Measurements from ENCODE around the gene NOL4L. TPM values are rescaled to one million over a fixed set of nuclear protein-coding genes. Genes with fewer than 3 reads are reported as not detected.
"Not testable (repeated sequence)": the region's sequence is repeated elsewhere in the genome, so short reads cannot be mapped to it uniquely, and the experiment has no call there.

NOL4L gene
- total RNA-seq, 1 donor from 2014 or later, result 30.5 TPM

DNA sequence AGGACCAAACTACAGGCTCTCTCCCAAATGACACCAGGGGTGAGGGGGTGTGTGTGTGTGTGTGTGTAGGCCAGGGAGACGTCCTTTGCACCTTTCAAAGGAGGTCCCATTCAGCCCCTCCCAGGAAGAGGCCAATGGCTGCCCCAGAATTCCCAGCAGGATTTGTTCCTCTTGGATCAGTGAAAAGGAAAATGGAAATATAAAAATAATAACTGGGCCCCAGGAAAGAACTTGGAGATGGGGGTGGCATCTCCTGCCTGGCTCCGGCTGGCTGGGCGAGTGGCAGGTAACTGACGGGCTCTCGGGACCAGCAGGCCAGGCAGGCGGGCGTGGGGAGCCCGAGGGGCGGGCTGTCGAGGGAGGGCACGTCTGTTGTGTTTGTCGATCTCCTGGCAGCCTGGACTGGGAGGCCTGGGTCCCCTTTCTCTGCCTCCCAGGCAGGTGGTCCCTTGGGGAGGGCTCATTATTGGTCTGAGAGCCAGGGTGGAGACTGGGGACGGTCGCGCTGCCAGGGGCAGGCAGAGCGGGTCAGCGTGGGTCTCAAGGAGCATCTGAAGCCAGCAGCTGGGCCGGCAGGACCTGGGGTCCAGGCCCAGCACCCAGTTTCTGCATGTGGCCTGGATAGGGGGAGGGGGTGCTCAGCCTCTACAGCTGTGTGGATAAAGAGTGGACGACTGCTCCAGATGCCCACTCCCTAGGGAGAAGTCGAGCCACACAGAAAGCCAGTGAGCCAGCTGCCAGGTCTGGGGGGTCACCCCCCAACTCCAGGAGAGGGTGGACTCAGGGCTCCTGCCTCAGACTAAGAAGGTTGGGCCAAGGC, 3.1 kb downstream of the NOL4L start:
- Mint-ChIP-seq H3K4me1 (ENCODE audit: unreplicated experiment) (peaks cover 29% of the 10 kb centered on the region), H3K27me3 (ENCODE audit: unreplicated experiment) (peaks cover 3% of the 10 kb centered on the region), H3K9me3 (ENCODE audit: unreplicated experiment) (no peaks in the 10 kb centered on the region), H3K27ac (ENCODE audit: unreplicated experiment) (peak overlapping the region; percentile 60), H3K4me3 (ENCODE audit: unreplicated experiment) (peak overlapping the region; percentile 57), H3K36me3 (ENCODE audit: unreplicated experiment) (no peaks in the 10 kb centered on the region)
- TF ChIP-seq CTCF (IDR thresholded peaks at IDR 0.05), result no peak
- DNase-seq (ENCODE audit: extremely low spot score, unreplicated experiment), result no peak

DNA sequence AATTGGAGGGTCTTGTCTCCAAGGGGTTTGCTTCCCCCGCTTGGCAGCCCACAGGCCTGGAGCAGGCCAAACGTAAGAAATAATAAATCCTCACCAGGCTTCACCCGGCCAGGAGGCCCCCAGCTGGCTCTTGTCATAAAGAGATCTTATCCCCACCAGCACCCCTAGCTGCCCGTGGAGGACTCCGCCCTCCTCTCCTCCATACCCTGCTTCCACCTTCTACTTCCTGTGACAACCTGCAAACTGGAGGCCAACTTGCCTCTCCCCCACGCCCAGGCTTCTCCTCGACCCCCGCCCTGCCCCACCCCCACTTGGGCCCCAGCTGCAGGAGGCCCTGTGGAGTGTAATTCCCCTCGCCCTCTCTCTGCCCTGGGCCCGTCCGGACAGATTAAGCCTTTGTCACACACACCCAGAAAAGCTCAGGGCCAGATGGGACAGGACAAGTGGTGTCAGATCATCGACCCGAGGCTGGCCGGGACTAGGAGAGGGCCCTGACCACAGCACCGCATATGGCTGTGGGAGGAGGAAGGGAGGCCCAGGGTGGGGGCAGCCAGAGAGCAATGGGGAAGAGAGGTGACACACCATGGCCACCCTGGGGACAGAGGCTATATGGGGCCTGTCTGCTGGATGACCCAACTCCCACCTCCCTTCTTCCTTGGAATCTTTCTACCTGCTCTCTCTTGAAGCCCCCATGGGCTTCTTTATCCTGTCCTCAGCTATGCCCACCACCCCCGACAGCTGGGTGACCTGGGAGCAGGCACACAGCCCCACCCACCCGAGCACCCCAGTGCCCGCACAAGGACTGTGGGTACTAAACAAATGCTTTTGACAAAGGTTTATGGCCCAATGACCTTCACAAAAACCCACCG, 3.9 kb downstream of the NOL4L start:
- TF ChIP-seq CTCF (IDR thresholded peaks at IDR 0.05), result no peak
- Mint-ChIP-seq H3K4me1 (ENCODE audit: unreplicated experiment) (peaks cover 27% of the 10 kb centered on the region), H3K27me3 (ENCODE audit: unreplicated experiment) (peaks cover 3% of the 10 kb centered on the region), H3K9me3 (ENCODE audit: unreplicated experiment) (no peaks in the 10 kb centered on the region), H3K4me3 (ENCODE audit: unreplicated experiment) (peak overlapping the region; percentile 57), H3K36me3 (ENCODE audit: unreplicated experiment) (no peaks in the 10 kb centered on the region), H3K27ac (ENCODE audit: unreplicated experiment) (no peak overlapping the region)
- DNase-seq (ENCODE audit: extremely low spot score, unreplicated experiment), result no peak

- Mint-ChIP-seq H3K9me3 (ENCODE audit: unreplicated experiment) (no peaks in the 10 kb centered on the region), H3K27me3 (ENCODE audit: unreplicated experiment) (no peaks in the 10 kb centered on the region), H3K27ac (ENCODE audit: unreplicated experiment) (no peak overlapping the region), H3K36me3 (ENCODE audit: unreplicated experiment) (no peaks in the 10 kb centered on the region), H3K4me3 (ENCODE audit: unreplicated experiment) (no peak overlapping the region), H3K4me1 (ENCODE audit: unreplicated experiment) (peaks cover 21% of the 10 kb centered on the region)
- no peak for TF ChIP-seq CTCF (IDR thresholded peaks at IDR 0.05)
- DNase-seq (ENCODE audit: extremely low spot score, unreplicated experiment), result no peak
Measured at GRCh38 chr20:32580219-32580969, 4.7 kb downstream of the NOL4L start.

DNA sequence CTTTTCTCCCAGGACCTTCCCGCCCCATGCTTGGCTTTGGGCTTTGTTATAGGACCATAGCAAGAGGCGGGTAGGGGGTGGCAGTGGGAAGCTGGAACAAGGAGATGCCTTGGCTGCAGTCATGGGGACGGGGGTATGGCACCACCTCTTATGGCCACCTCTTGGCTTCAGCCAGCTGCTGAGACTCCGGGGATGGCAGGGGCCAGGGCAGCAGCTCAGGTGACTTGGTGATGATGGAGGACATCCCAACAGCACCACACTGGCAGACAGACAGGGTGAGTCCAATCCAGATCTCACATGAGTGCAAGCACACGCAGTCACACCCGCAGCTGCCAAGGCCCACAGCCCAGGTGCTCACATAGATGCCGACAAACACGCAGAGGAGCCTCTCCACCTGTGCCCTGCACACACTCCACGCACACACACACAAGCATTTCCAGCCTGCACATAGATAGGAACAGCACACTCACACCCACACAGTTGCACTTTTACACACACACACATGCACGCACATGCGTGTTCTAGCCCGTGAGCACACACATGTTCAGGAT, 6.2 kb downstream of the NOL4L start:
- Mint-ChIP-seq H3K9me3 (ENCODE audit: unreplicated experiment) (no peaks in the 10 kb centered on the region), H3K27ac (ENCODE audit: unreplicated experiment) (no peak overlapping the region), H3K4me3 (ENCODE audit: unreplicated experiment) (no peak overlapping the region), H3K36me3 (ENCODE audit: unreplicated experiment) (no peaks in the 10 kb centered on the region), H3K4me1 (ENCODE audit: unreplicated experiment) (peaks cover 21% of the 10 kb centered on the region), H3K27me3 (ENCODE audit: unreplicated experiment) (no peaks in the 10 kb centered on the region)
- DNase-seq (ENCODE audit: extremely low spot score, unreplicated experiment), result no peak
- TF ChIP-seq CTCF (IDR thresholded peaks at IDR 0.05), result no peak

GRCh38 chr20:32578062-32578461, 7.1 kb downstream of the NOL4L start:
- not testable (repeated sequence) for H3K4me3 Mint-ChIP-seq (ENCODE audit: unreplicated experiment); H3K27me3 Mint-ChIP-seq (ENCODE audit: unreplicated experiment); H3K36me3 Mint-ChIP-seq (ENCODE audit: unreplicated experiment); H3K9me3 Mint-ChIP-seq (ENCODE audit: unreplicated experiment); H3K27ac Mint-ChIP-seq (ENCODE audit: unreplicated experiment); DNase-seq (ENCODE audit: extremely low spot score, unreplicated experiment)
- H3K4me1 Mint-ChIP-seq (ENCODE audit: unreplicated experiment), result peaks cover 21% of the 10 kb centered on the region
